Stomach smooth muscle (tissue), 2 donors: Measurements from ENCODE around the gene ENTPD6.

ENCODE experiments used
- H3K27ac ChIP-seq: one replicate; pipeline ENCODE4 v1.7.0; 2013; ENCODE audit warnings: mild to moderate bottlenecking, low read length, inconsistent platforms
- H3K27me3 ChIP-seq, 2 donors: one replicate each; pipeline ENCODE4 v1.7.0; 2013; ENCODE audit warnings: low read length in 2 of 2; ENCODE audit not compliant: insufficient read depth in 2 of 2, control insufficient read depth in 1 of 2
- H3K36me3 ChIP-seq, 2 donors: one replicate each; pipeline ENCODE4 v1.7.0; 2013; ENCODE audit warnings: low read length in 2 of 2; ENCODE audit not compliant: control insufficient read depth in 2 of 2, insufficient read depth in 2 of 2
- H3K4me1 ChIP-seq: one replicate; pipeline ENCODE4 v1.7.0; 2013; ENCODE audit warnings: low read length; ENCODE audit not compliant: control insufficient read depth, insufficient read depth
- H3K4me3 ChIP-seq, 2 donors: one replicate each; pipeline ENCODE4 v1.7.0; 2013; ENCODE audit warnings: low read length in 2 of 2
- H3K9ac ChIP-seq, 2 donors: one replicate each; pipeline ENCODE4 v1.7.0; 2013; ENCODE audit warnings: low read length in 2 of 2, mild to moderate bottlenecking in 1 of 2
- H3K9me3 ChIP-seq, 2 donors: one replicate each; pipeline ENCODE4 v1.7.0; 2013; ENCODE audit warnings: low read length in 2 of 2; ENCODE audit not compliant: control insufficient read depth in 2 of 2
- donor health status: healthy.
- donor health status: Pancreatic carcinoma.

The ENTPD6 gene

DNA sequence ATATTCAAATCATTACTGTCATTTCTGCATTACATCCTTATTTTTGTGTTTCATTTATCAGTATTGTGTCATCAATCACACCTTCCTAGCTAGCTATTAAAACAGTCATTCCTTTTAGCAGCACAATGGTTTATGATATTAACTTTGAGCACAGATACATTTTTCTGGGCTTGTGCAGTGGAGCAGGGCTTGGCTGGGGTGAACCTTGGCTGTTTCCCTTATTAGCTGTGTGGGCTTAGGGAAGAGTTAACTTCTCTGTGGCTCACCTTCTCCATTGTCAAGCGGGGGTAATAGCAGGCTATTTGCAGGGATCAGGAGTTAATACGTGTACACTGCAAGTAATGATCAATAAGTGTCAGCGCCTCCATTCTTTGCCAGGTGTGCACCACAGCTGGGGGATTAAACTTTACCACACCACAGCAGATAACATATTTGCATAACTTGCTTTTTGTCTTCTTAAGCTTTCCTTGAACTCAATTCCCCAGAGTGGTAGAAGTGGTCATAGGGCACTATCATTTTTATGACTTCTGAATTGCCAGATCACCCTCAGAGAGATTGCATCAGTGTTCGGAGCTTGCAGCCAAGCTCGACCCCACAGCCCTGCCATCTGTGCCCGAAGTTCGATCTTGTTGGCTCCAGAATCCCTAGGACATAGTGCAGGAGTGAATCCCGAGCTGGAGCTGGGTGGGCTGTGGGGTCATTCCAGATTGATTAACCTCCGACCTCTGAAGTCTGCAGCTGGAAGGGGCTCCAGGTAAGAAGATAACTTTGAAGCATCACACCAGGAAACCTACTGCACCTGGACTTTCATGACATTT, 50.9 kb downstream of the ENTPD6 start:
- Histone ChIP-seq H3K36me3 (no peaks in the 10 kb centered on the region), H3K27me3 (no peaks in the 10 kb centered on the region), H3K9ac (peak overlapping the region in 1 of 2 donors; percentile 84), H3K27ac (no peak overlapping the region), H3K9me3 (no peaks in the 10 kb centered on the region), H3K4me3 (peak overlapping the region; percentile 71 to 90), H3K4me1 (peaks cover 30% of the 10 kb centered on the region)

- Histone ChIP-seq H3K27me3 (no peaks in the 10 kb centered on the region), H3K36me3 (peaks cover 0 to 2% of the 10 kb centered on the region in 2 donors), H3K4me1 (peaks cover 36% of the 10 kb centered on the region), H3K27ac (peak overlapping the region; percentile 67), H3K9ac (peak overlapping the region; percentile 76 to 84), H3K4me3 (peak overlapping the region; percentile 71 to 90), H3K9me3 (no peaks in the 10 kb centered on the region)
These were observed 51.5 kb downstream of the ENTPD6 start for GRCh38 chr20:25247000-25247517.

DNA sequence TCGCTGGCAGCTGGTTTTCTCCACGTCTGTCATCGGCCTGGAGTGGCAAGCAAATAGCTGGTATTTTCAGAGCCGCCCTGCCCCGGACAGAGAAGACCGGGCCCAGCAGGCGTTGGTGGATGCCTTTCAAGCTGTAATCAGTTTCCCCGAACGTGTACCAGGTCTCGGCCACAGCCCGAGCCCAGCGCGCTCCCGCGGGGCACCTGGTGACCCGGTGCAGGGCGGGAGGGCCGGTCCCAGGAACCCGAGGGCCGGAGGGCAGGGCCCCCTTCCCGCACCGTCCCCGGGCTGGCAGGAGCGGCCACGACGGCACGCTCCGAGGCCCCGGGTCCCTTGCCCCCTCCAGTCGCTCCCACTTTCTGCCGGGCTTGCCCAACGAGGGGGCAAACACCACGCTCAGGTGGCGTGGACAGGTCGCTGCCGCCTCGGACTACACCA, 52.0 kb downstream of the ENTPD6 start:
- Histone ChIP-seq H3K4me1 (peaks cover 41% of the 10 kb centered on the region), H3K9ac (peak overlapping the region; percentile 76 to 84)

DNA sequence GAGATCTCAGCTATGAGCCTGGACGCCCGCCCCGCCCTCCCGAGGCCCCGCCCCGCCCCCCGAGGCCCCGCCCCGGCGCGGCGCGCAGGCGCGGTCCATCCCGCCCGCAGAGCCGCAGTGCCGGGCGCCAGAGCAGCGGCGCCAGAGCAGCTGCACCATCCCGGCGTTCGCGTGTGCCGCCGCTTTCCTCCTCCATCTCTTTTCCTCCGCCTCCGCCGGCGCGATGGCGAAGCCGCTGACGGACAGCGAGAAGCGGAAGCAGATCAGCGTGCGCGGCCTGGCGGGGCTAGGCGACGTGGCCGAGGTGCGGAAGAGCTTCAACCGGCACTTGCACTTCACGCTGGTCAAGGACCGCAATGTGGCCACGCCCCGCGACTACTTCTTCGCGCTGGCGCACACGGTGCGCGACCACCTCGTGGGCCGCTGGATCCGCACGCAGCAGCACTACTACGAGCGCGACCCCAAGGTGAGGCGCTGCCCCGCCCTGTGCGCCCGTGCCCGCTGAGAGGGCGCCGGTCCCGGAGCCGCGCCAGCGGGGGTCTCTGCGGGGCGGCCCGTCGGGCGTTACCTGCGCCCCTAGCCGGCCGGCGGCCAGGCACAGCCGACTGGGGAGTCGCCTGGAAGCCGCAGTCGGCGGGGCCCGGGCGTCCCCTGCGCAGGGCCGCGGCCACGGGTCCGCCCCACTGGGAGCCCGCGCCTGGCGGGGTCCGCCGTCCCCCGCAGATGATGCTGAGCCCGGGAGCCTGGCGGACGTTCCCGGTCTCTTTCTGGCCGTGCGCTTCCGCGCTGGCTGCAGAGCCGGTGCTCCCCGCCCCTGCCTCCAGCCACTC, 52.7 kb downstream of the ENTPD6 start, which contains the start of gene PYGB:
PYGB (plus strand) TSS at position 130 of the 830 bp plus-strand sequence; CDS start at position 224, 94 bp downstream.
- peak within 1 kb of the TSS; percentile 85 to 90 for H3K4me3 ChIP-seq
- H3K36me3 ChIP-seq, result peaks cover 0 to 2% of the 10 kb centered on the region in 2 donors
- H3K27ac ChIP-seq, result peak within 1 kb of the TSS; percentile 67
- H3K9ac ChIP-seq, result peak within 1 kb of the TSS; percentile 76 to 84
- H3K9me3 ChIP-seq, result no peaks in the 10 kb centered on the region
- peaks cover 46% of the 10 kb centered on the region for H3K4me1 ChIP-seq
- H3K27me3 ChIP-seq, result no peaks in the 10 kb centered on the region

More for the DNA sequence above, 52.0 kb downstream of the ENTPD6 start:
- Histone ChIP-seq H3K9me3 (no peaks in the 10 kb centered on the region), H3K27me3 (no peaks in the 10 kb centered on the region), H3K4me3 (peak overlapping the region; percentile 71 to 90), H3K27ac (peak overlapping the region; percentile 67), H3K36me3 (peaks cover 0 to 2% of the 10 kb centered on the region in 2 donors)

- Histone ChIP-seq H3K4me3 (peak overlapping the region; percentile 85 to 90), H3K27ac (peak overlapping the region; percentile 62), H3K4me1 (peaks cover 49% of the 10 kb centered on the region), H3K9ac (peak overlapping the region; percentile 69 to 83), H3K36me3 (peaks cover 0 to 2% of the 10 kb centered on the region in 2 donors), H3K9me3 (no peaks in the 10 kb centered on the region), H3K27me3 (no peaks in the 10 kb centered on the region)
These were observed 53.3 kb downstream of the ENTPD6 start for GRCh38 chr20:25248786-25249172.

- peak overlapping the region; percentile 55 for H3K27ac ChIP-seq
- peak overlapping the region; percentile 85 to 90 for H3K4me3 ChIP-seq
- H3K9me3 ChIP-seq, result no peaks in the 10 kb centered on the region
- H3K27me3 ChIP-seq, result no peaks in the 10 kb centered on the region
- peaks cover 50% of the 10 kb centered on the region for H3K4me1 ChIP-seq
- peaks cover 0 to 2% of the 10 kb centered on the region in 2 donors for H3K36me3 ChIP-seq
- peak overlapping the region; percentile 71 to 83 for H3K9ac ChIP-seq
These were observed 53.9 kb downstream of the ENTPD6 start for GRCh38 chr20:25249198-25249931.

DNA sequence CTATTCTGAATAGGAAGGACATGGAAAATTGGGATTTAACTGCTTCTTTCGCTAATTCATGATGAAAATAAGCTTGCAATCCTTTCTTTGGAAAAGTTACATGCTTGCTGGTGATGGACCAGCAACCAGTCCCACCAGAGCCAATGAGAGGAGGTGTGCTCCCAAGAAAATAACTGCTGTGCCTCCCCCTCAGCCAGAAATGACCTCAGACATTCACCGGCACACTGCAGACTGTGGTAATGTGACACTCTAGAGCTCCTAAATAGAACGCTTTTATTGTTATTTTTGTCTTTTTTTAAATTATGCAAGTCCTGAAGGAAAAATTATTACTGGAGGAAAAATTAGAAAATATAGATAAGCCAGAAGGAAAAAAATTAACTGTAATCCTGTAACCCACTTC, 55.0 kb downstream of the ENTPD6 start:
- Histone ChIP-seq H3K36me3 (peaks cover 0 to 7% of the 10 kb centered on the region in 2 donors), H3K4me1 (peaks cover 58% of the 10 kb centered on the region), H3K27ac (peak overlapping the region; percentile 55), H3K9ac (peak overlapping the region; percentile 3 to 55), H3K4me3 (peak overlapping the region; percentile 85 to 90), H3K9me3 (no peaks in the 10 kb centered on the region), H3K27me3 (no peaks in the 10 kb centered on the region)

- Histone ChIP-seq H3K36me3 (peaks cover 0 to 7% of the 10 kb centered on the region in 2 donors), H3K9me3 (no peaks in the 10 kb centered on the region), H3K27me3 (no peaks in the 10 kb centered on the region), H3K9ac (no peak overlapping the region), H3K4me1 (peaks cover 63% of the 10 kb centered on the region), H3K27ac (peak overlapping the region; percentile 55), H3K4me3 (peak overlapping the region in 1 of 2 donors; percentile 40)
These were observed 55.5 kb downstream of the ENTPD6 start for GRCh38 chr20:25251019-25251418.

GRCh38 chr20:25251558-25251957, 56.0 kb downstream of the ENTPD6 start:
- Histone ChIP-seq H3K4me1 (peaks cover 68% of the 10 kb centered on the region), H3K27me3 (no peaks in the 10 kb centered on the region), H3K36me3 (peaks cover 0 to 7% of the 10 kb centered on the region in 2 donors), H3K9ac (no peak overlapping the region), H3K4me3 (peak overlapping the region in 1 of 2 donors; percentile 29), H3K27ac (peak overlapping the region; percentile 41), H3K9me3 (no peaks in the 10 kb centered on the region)

DNA sequence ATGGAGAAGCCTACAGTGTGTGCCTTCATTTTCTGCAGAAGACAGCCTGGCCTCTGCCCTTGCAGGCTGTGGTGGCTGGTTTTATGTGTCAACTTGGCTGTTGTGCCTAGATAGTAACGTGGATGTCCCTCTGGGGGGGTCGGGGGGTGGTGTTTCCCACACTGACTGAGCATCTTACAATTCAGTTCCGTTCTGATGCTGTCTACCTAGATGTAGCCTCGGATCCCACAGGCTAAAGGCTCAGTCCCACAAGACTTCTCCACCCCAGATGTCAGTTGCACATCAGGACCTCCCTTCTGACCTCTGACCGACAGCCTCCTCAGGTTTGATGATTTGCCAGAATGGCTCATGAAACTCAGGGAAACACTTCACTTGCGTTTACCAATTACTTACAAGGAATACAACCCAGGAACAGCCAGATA, 56.7 kb downstream of the ENTPD6 start:
- Histone ChIP-seq H3K4me3 (peak overlapping the region in 1 of 2 donors; percentile 29), H3K9me3 (no peaks in the 10 kb centered on the region), H3K27ac (peak overlapping the region; percentile 41), H3K36me3 (peaks cover 0 to 7% of the 10 kb centered on the region in 2 donors), H3K27me3 (no peaks in the 10 kb centered on the region), H3K9ac (peak overlapping the region in 1 of 2 donors; percentile 36), H3K4me1 (peaks cover 66% of the 10 kb centered on the region)
